Measurements from ENCODE around the gene FGF16.
"Not testable (repeated sequence)": the region's sequence is repeated elsewhere in the genome, so short reads cannot be mapped to it uniquely, and the experiment has no call there.

FGF16 gene

GRCh38 chrX:77446908-77447652, at the start of gene FGF16:
Gene FGF16, plus strand, starts transcription at chrX:77447389. Its CDS starts 286 bp downstream, at chrX:77447675.
- DNase-seq (ENCODE audit: low read depth): no peak

- DNase-seq (ENCODE audit: low read depth): no peak
These were observed 48.7 kb upstream of the FGF16 start for GRCh38 chrX:77398330-77398954.

- DNase-seq (ENCODE audit: low read depth): no peak
These were observed 42.8 kb upstream of the FGF16 start for GRCh38 chrX:77404419-77404818.

GRCh38 chrX:77407821-77408220, 39.4 kb upstream of the FGF16 start:
- not testable (repeated sequence) for DNase-seq (ENCODE audit: low read depth)

GRCh38 chrX:77412631-77413030, 34.6 kb upstream of the FGF16 start:
- DNase-seq (ENCODE audit: low read depth): no peak

GRCh38 chrX:77415161-77415560, 32.0 kb upstream of the FGF16 start:
- no peak for DNase-seq (ENCODE audit: low read depth)

GRCh38 chrX:77415882-77416281, 31.3 kb upstream of the FGF16 start:
- no peak for DNase-seq (ENCODE audit: low read depth)

GRCh38 chrX:77422891-77423648, 24.1 kb upstream of the FGF16 start:
- DNase-seq (ENCODE audit: low read depth): no peak

GRCh38 chrX:77426811-77427210, 20.4 kb upstream of the FGF16 start:
- DNase-seq (ENCODE audit: low read depth): no peak

- no peak for DNase-seq (ENCODE audit: low read depth)
These were observed 19.6 kb upstream of the FGF16 start for GRCh38 chrX:77427611-77428010.

- no peak for DNase-seq (ENCODE audit: low read depth)
These were observed 18.6 kb upstream of the FGF16 start for GRCh38 chrX:77428551-77428950.

- DNase-seq (ENCODE audit: low read depth): no peak
These were observed 16.0 kb upstream of the FGF16 start for GRCh38 chrX:77431227-77431626.

GRCh38 chrX:77433001-77433400, 14.2 kb upstream of the FGF16 start:
- DNase-seq (ENCODE audit: low read depth): no peak

- DNase-seq (ENCODE audit: low read depth): no peak
These were observed 12.2 kb upstream of the FGF16 start for GRCh38 chrX:77434962-77435361.

- no peak for DNase-seq (ENCODE audit: low read depth)
These were observed 10.9 kb upstream of the FGF16 start for GRCh38 chrX:77436271-77436670.

GRCh38 chrX:77436682-77437081, 10.5 kb upstream of the FGF16 start:
- DNase-seq (ENCODE audit: low read depth): no peak

- DNase-seq (ENCODE audit: low read depth): no peak
These were observed 6.9 kb upstream of the FGF16 start for GRCh38 chrX:77440330-77440729.

- DNase-seq (ENCODE audit: low read depth): no peak
These were observed 6.2 kb upstream of the FGF16 start for GRCh38 chrX:77441033-77441432.

GRCh38 chrX:77441479-77441878, 5.7 kb upstream of the FGF16 start:
- no peak for DNase-seq (ENCODE audit: low read depth)

- DNase-seq (ENCODE audit: low read depth): no peak
These were observed 4.5 kb upstream of the FGF16 start for GRCh38 chrX:77442728-77443127.

- DNase-seq (ENCODE audit: low read depth): no peak
These were observed 3.1 kb upstream of the FGF16 start for GRCh38 chrX:77444075-77444474.

- DNase-seq (ENCODE audit: low read depth): no peak
These were observed 2.6 kb upstream of the FGF16 start for GRCh38 chrX:77444545-77444944.

GRCh38 chrX:77446029-77446585, 1.1 kb upstream of the FGF16 start:
- DNase-seq (ENCODE audit: low read depth): no peak

All from T-helper 22 cell (primary cell).